ENCODE results near the gene RHBDL2. TPM values are rescaled to one million over a fixed set of nuclear protein-coding genes. Genes with fewer than 3 reads are reported as not detected.

The RHBDL2 gene
- total and polyA plus RNA-seq, 2 of the 13 experiments (the other 11 are each of a cell fraction or from before 2014, with no cell fraction given): 3.3 to 5.4 TPM

- TF ChIP-seq SP140L (CRISPR knock-in tag; IDR thresholded peaks at IDR 0.05; ENCODE audit: borderline replicate concordance) (no peak), MEF2D (CRISPR knock-in tag; IDR thresholded peaks at IDR 0.05) (no peak), TERF1 (CRISPR knock-in tag; IDR thresholded peaks at IDR 0.05) (no peak), JUNB (CRISPR knock-in tag; IDR thresholded peaks at IDR 0.05; ENCODE audit: borderline replicate concordance) (no peak), RXRA (CRISPR knock-in tag; IDR thresholded peaks at IDR 0.05) (no peak), SMAD3 (CRISPR knock-in tag; IDR thresholded peaks at IDR 0.05) (peak; percentile 59; the same call in 1 of the 2 replicates), MIER3 (CRISPR knock-in tag; IDR thresholded peaks at IDR 0.05; ENCODE audit: borderline replicate concordance) (peak; percentile 46; the same call in 1 of the 2 replicates), ZNF644 (CRISPR knock-in tag; IDR thresholded peaks at IDR 0.05; ENCODE audit: low read depth) (no peak), ZNF773 (CRISPR knock-in tag; IDR thresholded peaks at IDR 0.05; ENCODE audit: borderline replicate concordance) (0 out of 2 replicates have a peak, but pooled peaks have one; percentile 64), RAD51 (IDR thresholded peaks at IDR 0.05; ENCODE audit: borderline replicate concordance) (no peak), AFF4 (CRISPR knock-in tag; IDR thresholded peaks at IDR 0.05) (no peak), TAF1 (CRISPR knock-in tag; IDR thresholded peaks at IDR 0.05) (peak; percentile 61; the same call in 1 of the 2 replicates), MEIS2 (CRISPR knock-in tag; IDR thresholded peaks at IDR 0.05) (peak; percentile 35; the same call in 1 of the 2 replicates), ZFP41 (CRISPR knock-in tag; IDR thresholded peaks at IDR 0.05; ENCODE audit: borderline replicate concordance) (0 out of 2 replicates have a peak, but pooled peaks have one; percentile 33), DPF2 (CRISPR knock-in tag; IDR thresholded peaks at IDR 0.05; ENCODE audit: borderline replicate concordance, low read depth) (no peak), DR1 (CRISPR knock-in tag; IDR thresholded peaks at IDR 0.05) (0 out of 2 replicates have a peak, but pooled peaks have one; percentile 24), MBD4 (IDR thresholded peaks at IDR 0.05; ENCODE audit: borderline replicate concordance, low read length) (no peak), ZNF44 (CRISPR knock-in tag; IDR thresholded peaks at IDR 0.05) (0 out of 2 replicates have a peak, but pooled peaks have one; percentile 49), DMAP1 (CRISPR knock-in tag; IDR thresholded peaks at IDR 0.05) (peak; percentile 60; the same call in 1 of the 2 replicates)
- TF ChIP-seq, protein P1, sequence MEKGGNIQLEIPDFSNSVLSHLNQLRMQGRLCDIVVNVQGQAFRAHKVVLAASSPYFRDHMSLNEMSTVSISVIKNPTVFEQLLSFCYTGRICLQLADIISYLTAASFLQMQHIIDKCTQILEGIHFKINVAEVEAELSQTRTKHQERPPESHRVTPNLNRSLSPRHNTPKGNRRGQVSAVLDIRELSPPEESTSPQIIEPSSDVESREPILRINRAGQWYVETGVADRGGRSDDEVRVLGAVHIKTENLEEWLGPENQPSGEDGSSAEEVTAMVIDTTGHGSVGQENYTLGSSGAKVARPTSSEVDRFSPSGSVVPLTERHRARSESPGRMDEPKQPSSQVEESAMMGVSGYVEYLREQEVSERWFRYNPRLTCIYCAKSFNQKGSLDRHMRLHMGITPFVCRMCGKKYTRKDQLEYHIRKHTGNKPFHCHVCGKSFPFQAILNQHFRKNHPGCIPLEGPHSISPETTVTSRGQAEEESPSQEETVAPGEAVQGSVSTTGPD (CRISPR knock-in tag; IDR thresholded peaks at IDR 0.05): no peak
Observed at GRCh38 chr1:38873027-38873969, 68.3 kb downstream of the RHBDL2 start, which contains the start of gene MYCBP (continued).
